Smooth muscle cell (in vitro differentiated cells): ENCODE results near the gene RDH5. TPM values are rescaled to one million over a fixed set of nuclear protein-coding genes. Genes with fewer than 3 reads are reported as not detected.

ENCODE experiments used
- DNase-seq: peaks from one replicate; lab custom pipeline; 2025; ENCODE audit not compliant: unreplicated experiment; lab: John Stamatoyannopoulos, UW
- H2AFZ ChIP-seq: fragments of 200-600 bp; sonication (generic); 2 replicates; pipeline ENCODE4 v1.6.0; 2016; ENCODE audit warnings: antibody characterized with exemption, low read depth, mild to moderate bottlenecking
- H3F3A ChIP-seq: fragments of 200-600 bp; sonication (generic); 2 replicates; pipeline ENCODE4 v1.6.0; 2017; ENCODE audit warnings: antibody characterized with exemption, low read depth
- H3K27ac ChIP-seq: fragments of 200-600 bp; sonication (generic); 2 replicates; pipeline ENCODE4 v1.5.1; 2016; ENCODE audit warnings: low read depth, mild to moderate bottlenecking
- H3K27me3 ChIP-seq: fragments of 200-600 bp; sonication (generic); 2 replicates; pipeline ENCODE4 v1.6.1; 2016; ENCODE audit warnings: low read depth, mild to moderate bottlenecking
- H3K36me3 ChIP-seq: fragments of 200-600 bp; sonication (generic); 2 replicates; pipeline ENCODE4 v1.5.1; 2016; ENCODE audit warnings: low read depth
- H3K4me1 ChIP-seq: fragments of 200-600 bp; sonication (generic); 2 replicates; pipeline ENCODE4 v1.5.1; 2016; ENCODE audit warnings: low read depth
- H3K4me2 ChIP-seq: fragments of 200-600 bp; sonication (generic); 2 replicates; pipeline ENCODE4 v1.6.0; 2016; ENCODE audit warnings: mild to moderate bottlenecking
- H3K4me3 ChIP-seq: fragments of 200-600 bp; sonication (generic); 2 replicates; pipeline ENCODE4 v1.5.1; 2016; ENCODE audit warnings: mild to moderate bottlenecking
- H3K79me2 ChIP-seq: fragments of 200-600 bp; sonication (generic); 2 replicates; pipeline ENCODE4 v1.6.0; 2016; ENCODE audit warnings: low read depth, mild to moderate bottlenecking
- H3K9ac ChIP-seq: fragments of 200-600 bp; sonication (generic); 2 replicates; pipeline ENCODE4 v1.6.0; 2016; ENCODE audit warnings: low read depth
- H3K9me3 ChIP-seq: fragments of 200-600 bp; sonication (generic); replicated peaks from 2 replicates; pipeline ENCODE4 v1.5.1; 2016; ENCODE audit warnings: low read depth
- H4K20me1 ChIP-seq: fragments of 200-600 bp; sonication (generic); 2 replicates; pipeline ENCODE4 v1.6.0; 2016; ENCODE audit warnings: low read depth
- CTCF ChIP-seq: fragments of 200-600 bp; sonication (generic); IDR thresholded peaks from 2 replicates; pipeline ENCODE4 v1.5.1; 2017; ENCODE audit warnings: borderline replicate concordance, mild to moderate bottlenecking, antibody characterized with exemption; ENCODE audit not compliant: insufficient read depth, poor library complexity, severe bottlenecking
- WGBS: methylation state at CpG from one replicate; pipeline ENCODE4 v1.1.7; 2016; ENCODE audit warnings: low lambda C conversion rate; 5-methylcytosine and 5-hydroxymethylcytosine counted together
- polyA plus RNA-seq: library from polyadenylated mRNA; unstranded; fragments of >200 nt; fragmentation: Nextera tagmentation; extraction: Ambion mirVana; gene quantifications from 2 replicates; pipeline ENCODE4 v1.2.1, GENCODE V29; 2016
- total RNA-seq: library from RNA; depleted of rRNA; stranded (reverse); fragments of >200 nt; gene quantifications from 2 replicates; pipeline ENCODE4 v1.2.3, GENCODE V29; 2014

The RDH5 gene
- total and polyA plus RNA-seq, 2 experiments from 2014 or later: 3.7 TPM; not detected in 1

DNA sequence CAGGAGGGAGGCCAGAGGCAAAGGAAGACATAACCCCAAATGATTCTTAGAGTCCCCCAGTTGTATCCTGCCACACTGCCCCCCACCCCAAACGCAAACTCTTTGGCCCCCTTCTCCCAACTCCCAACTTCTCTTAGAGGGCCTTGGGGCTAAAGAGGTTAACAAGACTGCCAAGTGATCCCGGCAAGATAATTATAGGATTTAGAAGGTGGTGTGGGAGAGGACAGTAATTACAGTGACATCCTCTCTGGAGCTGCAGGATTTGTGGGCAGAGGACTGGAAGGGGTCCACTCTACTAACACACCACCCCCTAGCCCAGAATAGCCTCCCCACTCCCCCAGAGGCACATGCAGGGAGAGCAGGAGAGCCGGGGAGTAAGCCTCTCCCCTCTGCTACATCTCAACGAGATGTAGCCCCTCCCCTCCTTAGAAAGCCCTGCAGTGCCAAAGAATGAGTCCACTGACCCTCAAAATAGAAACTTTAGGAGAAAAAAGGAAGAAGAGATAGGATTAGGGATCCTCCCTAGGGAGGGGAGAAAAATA is 17.5 kb downstream of the RDH5 start:
- peak overlapping the region; percentile 91 for H3K4me2 ChIP-seq
- no peak for DNase-seq
- peak overlapping the region; percentile 49 for H3K9ac ChIP-seq
- WGBS: 5% methylated on average over 4 of the region's 4 CpGs
- peaks cover 13% of the 10 kb centered on the region for H3F3A ChIP-seq
- H3K9me3 ChIP-seq: no peaks in the 10 kb centered on the region
- H3K79me2 ChIP-seq: no peaks in the 10 kb centered on the region
- no peak for TF ChIP-seq CTCF
- peak overlapping the region; percentile 48 for H3K27ac ChIP-seq
- H2AFZ ChIP-seq: peak overlapping the region; percentile 81
- peaks cover 17% of the 10 kb centered on the region for H3K4me1 ChIP-seq
- H3K27me3 ChIP-seq: no peaks in the 10 kb centered on the region
- H4K20me1 ChIP-seq: no peaks in the 10 kb centered on the region
- H3K4me3 ChIP-seq: peak overlapping the region; percentile 70
- no peaks in the 10 kb centered on the region for H3K36me3 ChIP-seq

GRCh38 chr12:55738123-55739024 is 18.2 kb downstream of the RDH5 start:
- H3K27me3 ChIP-seq: no peaks in the 10 kb centered on the region
- H3K27ac ChIP-seq: peak overlapping the region; percentile 48
- H3K36me3 ChIP-seq: no peaks in the 10 kb centered on the region
- WGBS: 3% methylated on average over 14 of the region's 14 CpGs
- DNase-seq: peak; percentile 51
- H3F3A ChIP-seq: peaks cover 13% of the 10 kb centered on the region
- H3K4me3 ChIP-seq: peak overlapping the region; percentile 70
- H2AFZ ChIP-seq: peak overlapping the region; percentile 81
- peak overlapping the region; percentile 91 for H3K4me2 ChIP-seq
- peak overlapping the region; percentile 49 for H3K9ac ChIP-seq
- H3K4me1 ChIP-seq: peaks cover 17% of the 10 kb centered on the region
- no peaks in the 10 kb centered on the region for H3K9me3 ChIP-seq
- peak; percentile 86 for TF ChIP-seq CTCF
- H4K20me1 ChIP-seq: no peaks in the 10 kb centered on the region
- no peaks in the 10 kb centered on the region for H3K79me2 ChIP-seq

GRCh38 chr12:55739025-55739378 is 18.8 kb downstream of the RDH5 start:
- Histone ChIP-seq H3K4me1 (peaks cover 17% of the 10 kb centered on the region), H3K9me3 (no peaks in the 10 kb centered on the region), H2AFZ (no peak overlapping the region), H3F3A (peaks cover 13% of the 10 kb centered on the region), H3K9ac (no peak overlapping the region), H3K4me2 (peak overlapping the region; percentile 91), H3K27me3 (no peaks in the 10 kb centered on the region), H3K27ac (no peak overlapping the region), H3K36me3 (no peaks in the 10 kb centered on the region), H3K79me2 (no peaks in the 10 kb centered on the region), H4K20me1 (no peaks in the 10 kb centered on the region), H3K4me3 (peak overlapping the region; percentile 70)
- TF ChIP-seq CTCF: no peak
- WGBS: 88% methylated on average over 2 of the region's 2 CpGs
- DNase-seq: no peak
